Hepatocyte (in vitro differentiated cells): Measurements from ENCODE around the gene HKDC1. TPM values are rescaled to one million over a fixed set of nuclear protein-coding genes. Genes with fewer than 3 reads are reported as not detected.

Experiments
- DNase-seq: peaks from one replicate; pipeline ENCODE4 v3.0.0-alpha.2; 2016; ENCODE audit warnings: low spot score
- H2AFZ ChIP-seq: fragments of 200-600 bp; sonication (generic); 2 replicates; pipeline ENCODE4 v1.6.0; 2016; ENCODE audit warnings: antibody characterized with exemption, mild to moderate bottlenecking
- H3K27ac ChIP-seq: fragments of 200-600 bp; sonication (generic); 2 replicates; pipeline ENCODE4 v1.5.1; 2016; ENCODE audit warnings: mild to moderate bottlenecking
- H3K27me3 ChIP-seq: fragments of 200-600 bp; sonication (generic); 2 replicates; pipeline ENCODE4 v1.6.1; 2016
- H3K36me3 ChIP-seq: fragments of 200-600 bp; sonication (generic); replicated peaks from 2 replicates; pipeline ENCODE4 v1.5.1; 2016; ENCODE audit warnings: low read depth; ENCODE audit not compliant: insufficient read depth
- H3K4me1 ChIP-seq: fragments of 200-600 bp; sonication (generic); 2 replicates; pipeline ENCODE4 v1.5.1; 2016; ENCODE audit warnings: mild to moderate bottlenecking, moderate library complexity; ENCODE audit not compliant: insufficient read depth
- H3K4me2 ChIP-seq: fragments of 200-600 bp; sonication (generic); 2 replicates; pipeline ENCODE4 v1.6.0; 2016
- H3K4me3 ChIP-seq: fragments of 200-600 bp; sonication (generic); 2 replicates; pipeline ENCODE4 v1.5.1; 2016; ENCODE audit warnings: mild to moderate bottlenecking
- H3K79me2 ChIP-seq: fragments of 200-600 bp; sonication (generic); 2 replicates; pipeline ENCODE4 v1.6.0; 2017; ENCODE audit warnings: mild to moderate bottlenecking
- H3K9me2 ChIP-seq: fragments of 200-600 bp; sonication (generic); replicated peaks from 2 replicates; pipeline ENCODE4 v1.6.0; 2017; ENCODE audit warnings: mild to moderate bottlenecking; ENCODE audit not compliant: insufficient read depth
- H3K9me3 ChIP-seq: fragments of 200-600 bp; sonication (generic); 2 replicates; pipeline ENCODE4 v1.5.1; 2016; ENCODE audit warnings: low read depth, mild to moderate bottlenecking
- H4K20me1 ChIP-seq: fragments of 200-600 bp; sonication (generic); 2 replicates; pipeline ENCODE4 v1.6.0; 2016; ENCODE audit warnings: mild to moderate bottlenecking; ENCODE audit not compliant: insufficient read depth, poor library complexity, severe bottlenecking
- CTCF ChIP-seq: fragments of 200-600 bp; sonication (generic); IDR thresholded peaks from 2 replicates; pipeline ENCODE4 v1.5.1; 2016; ENCODE audit warnings: antibody characterized with exemption, mild to moderate bottlenecking; ENCODE audit not compliant: poor library complexity
- EZH2 ChIP-seq: fragments of 200-600 bp; sonication (generic); IDR thresholded peaks from 2 replicates; pipeline ENCODE4 v1.6.1; 2016; ENCODE audit warnings: antibody characterized with exemption, mild to moderate bottlenecking, borderline replicate concordance
- EZH2phosphoT487 ChIP-seq: fragments of 200-600 bp; sonication (generic); IDR thresholded peaks from one replicate; pipeline ENCODE4 v1.6.1; 2018; ENCODE audit warnings: antibody characterized with exemption, mild to moderate bottlenecking, low read depth, moderate library complexity; ENCODE audit not compliant: unreplicated experiment, severe bottlenecking
- WGBS: methylation state at CpG from one replicate; pipeline ENCODE4 v1.1.6; 2016; ENCODE audit warnings: low lambda C conversion rate; ENCODE audit errors: missing lambda C conversion rate; 5-methylcytosine and 5-hydroxymethylcytosine counted together
- polyA plus RNA-seq: library from polyadenylated mRNA; unstranded; fragments of >200 nt; fragmentation: Nextera tagmentation; extraction: Ambion mirVana; gene quantifications from 2 replicates; pipeline ENCODE4 v1.2.1, GENCODE V29; 2016
- total RNA-seq: library from RNA; depleted of rRNA; stranded (reverse); fragments of >200 nt; gene quantifications from 2 replicates; pipeline ENCODE4 v1.2.3, GENCODE V29; 2014

The HKDC1 gene
- total and polyA plus RNA-seq, 2 experiments from 2014 or later, result 23.6 to 27.9 TPM

- Histone ChIP-seq H3K4me2 (no peak overlapping the region), H2AFZ (no peak overlapping the region), H3K79me2 (no peaks in the 10 kb centered on the region), H4K20me1 (no peaks in the 10 kb centered on the region), H3K4me3 (no peak overlapping the region), H3K36me3 (no peaks in the 10 kb centered on the region), H3K27ac (no peak overlapping the region), H3K4me1 (peaks cover 6% of the 10 kb centered on the region), H3K27me3 (no peaks in the 10 kb centered on the region), H3K9me2 (no peaks in the 10 kb centered on the region), H3K9me3 (no peaks in the 10 kb centered on the region)
- TF ChIP-seq EZH2, result no peak
- no peak for TF ChIP-seq EZH2phosphoT487
- TF ChIP-seq CTCF, result no peak
- 90% methylated on average over 3 of the region's 3 CpGs for WGBS
- no peak for DNase-seq
Observed at GRCh38 chr10:69234447-69234846, 14.3 kb downstream of the HKDC1 start.

GRCh38 chr10:69237528-69238159 lies 17.5 kb downstream of the HKDC1 start:
- Histone ChIP-seq H3K4me1 (no peaks in the 10 kb centered on the region), H3K4me2 (peak overlapping the region; percentile 30), H3K79me2 (no peaks in the 10 kb centered on the region), H3K27me3 (no peaks in the 10 kb centered on the region), H3K36me3 (no peaks in the 10 kb centered on the region), H3K9me3 (no peaks in the 10 kb centered on the region), H2AFZ (no peak overlapping the region), H3K4me3 (no peak overlapping the region), H3K27ac (no peak overlapping the region), H3K9me2 (no peaks in the 10 kb centered on the region), H4K20me1 (no peaks in the 10 kb centered on the region)
- WGBS, result 26% methylated on average over 17 of the region's 17 CpGs
- TF ChIP-seq CTCF, result peak; percentile 93
- no peak for TF ChIP-seq EZH2
- no peak for TF ChIP-seq EZH2phosphoT487
- peak; percentile 87 for DNase-seq

- H2AFZ ChIP-seq, result no peak overlapping the region
- no peak for TF ChIP-seq EZH2phosphoT487
- no peak for TF ChIP-seq EZH2
- TF ChIP-seq CTCF, result no peak
- no peaks in the 10 kb centered on the region for H3K9me3 ChIP-seq
- no peaks in the 10 kb centered on the region for H3K4me1 ChIP-seq
- no peaks in the 10 kb centered on the region for H3K27me3 ChIP-seq
- H3K27ac ChIP-seq, result no peak overlapping the region
- H3K4me3 ChIP-seq, result no peak overlapping the region
- H4K20me1 ChIP-seq, result no peaks in the 10 kb centered on the region
- WGBS, result 90% methylated on average over 5 of the region's 5 CpGs
- H3K9me2 ChIP-seq, result no peaks in the 10 kb centered on the region
- DNase-seq, result no peak
- H3K36me3 ChIP-seq, result no peaks in the 10 kb centered on the region
- H3K4me2 ChIP-seq, result no peak overlapping the region
- no peaks in the 10 kb centered on the region for H3K79me2 ChIP-seq
Observed at GRCh38 chr10:69239136-69239535, 19.0 kb downstream of the HKDC1 start.
